OCI-M2 (cell line): ENCODE measurements around the gene FRMPD4.
"Not testable (repeated sequence)": the region's sequence is repeated elsewhere in the genome, so short reads cannot be mapped to it uniquely, and the experiment has no call there.

Experiments
- DNase-seq: peaks from one replicate; lab custom pipeline; 2025; ENCODE audit not compliant: unreplicated experiment; lab: John Stamatoyannopoulos, UW

FRMPD4 gene

DNA sequence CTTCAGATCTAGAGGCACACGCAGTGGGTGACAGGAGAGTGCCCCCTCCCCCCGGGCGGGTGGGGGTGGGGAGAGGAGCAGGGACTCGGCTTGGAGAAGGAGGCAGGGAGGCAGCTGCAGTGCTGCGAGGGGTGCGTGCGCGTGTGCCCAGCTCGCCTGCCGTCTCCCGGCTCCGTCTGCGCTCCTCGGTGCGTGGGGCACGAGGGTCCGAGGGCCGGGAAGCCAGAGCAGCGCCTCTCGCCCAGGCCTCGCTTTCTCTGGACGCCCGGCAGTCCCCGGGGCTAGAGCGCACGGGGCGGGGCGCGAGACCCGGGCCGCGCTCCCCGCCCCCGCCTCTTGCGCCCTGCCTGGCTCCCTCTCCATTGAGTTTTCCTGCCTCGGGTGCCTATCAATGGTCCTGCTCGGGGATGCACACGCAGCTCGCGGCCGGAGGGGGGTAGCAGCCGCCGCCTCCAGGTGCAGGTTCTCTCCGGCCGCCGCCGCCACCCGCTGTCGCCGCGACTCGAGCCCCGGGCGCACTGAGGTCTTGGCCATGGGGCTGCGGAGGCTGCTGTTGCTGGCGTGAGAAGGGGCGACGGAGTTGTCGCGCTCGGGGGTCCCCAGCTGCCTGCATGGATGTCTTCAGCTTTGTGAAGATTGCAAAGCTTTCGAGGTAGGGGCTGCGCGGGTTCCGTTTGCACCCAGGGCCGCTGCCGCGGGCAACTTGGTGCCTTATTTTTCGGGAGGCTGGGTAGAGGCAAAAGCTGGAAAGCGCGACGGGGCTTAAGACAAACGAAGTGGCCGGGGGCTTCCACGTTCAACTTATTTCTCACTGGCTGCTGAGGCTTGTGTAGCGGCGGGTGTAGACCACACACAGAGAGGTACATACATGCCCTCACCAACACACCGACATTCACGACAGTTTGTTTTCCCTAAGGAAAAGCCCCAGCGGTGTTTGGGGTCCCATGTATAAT, at the start of gene FRMPD4:
TSS of gene FRMPD4 (plus strand) at position 113 of the 953 bp plus-strand sequence. CDS start at position 612, 499 bp downstream.
- DNase-seq: no peak

DNA sequence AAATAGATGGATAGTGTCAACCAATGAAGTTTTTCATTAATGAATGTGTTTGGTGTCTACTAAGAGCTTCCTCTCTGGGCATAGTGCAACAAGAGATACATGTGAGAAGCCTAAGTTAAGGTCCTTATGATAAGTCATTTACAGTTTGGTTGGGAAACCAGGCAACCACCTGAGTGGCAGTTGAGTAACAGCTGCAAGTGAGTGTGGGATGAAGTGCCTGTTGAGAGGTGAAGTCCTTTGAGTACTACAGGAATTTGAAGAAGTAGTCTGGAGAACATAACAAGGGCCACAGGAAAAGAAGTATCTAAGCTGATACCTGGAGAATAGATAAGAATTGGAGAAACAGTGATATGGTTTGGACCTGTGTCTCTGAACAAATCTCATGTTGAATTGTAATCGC, 48.5 kb upstream of the FRMPD4 start:
- no peak for DNase-seq

DNA sequence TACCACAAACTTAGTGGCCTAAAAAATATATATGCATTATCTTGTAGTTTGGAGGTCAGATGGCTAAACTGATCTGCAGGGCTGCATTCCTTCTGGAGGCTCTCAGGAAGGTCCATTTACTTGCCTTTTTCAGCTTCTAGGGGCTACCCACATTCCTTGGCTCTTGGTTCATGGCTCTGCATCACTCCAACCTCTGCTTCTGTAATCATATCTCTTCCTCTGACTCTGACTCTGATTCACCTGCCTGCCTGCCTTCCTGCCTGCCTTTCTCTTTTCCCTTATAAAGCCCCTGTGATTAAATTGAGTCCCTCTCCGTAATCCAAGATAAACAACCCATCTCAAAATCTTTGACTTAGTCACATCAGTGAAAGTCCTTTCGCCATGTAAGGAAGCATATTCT, 25.0 kb upstream of the FRMPD4 start:
- no peak for DNase-seq

DNA sequence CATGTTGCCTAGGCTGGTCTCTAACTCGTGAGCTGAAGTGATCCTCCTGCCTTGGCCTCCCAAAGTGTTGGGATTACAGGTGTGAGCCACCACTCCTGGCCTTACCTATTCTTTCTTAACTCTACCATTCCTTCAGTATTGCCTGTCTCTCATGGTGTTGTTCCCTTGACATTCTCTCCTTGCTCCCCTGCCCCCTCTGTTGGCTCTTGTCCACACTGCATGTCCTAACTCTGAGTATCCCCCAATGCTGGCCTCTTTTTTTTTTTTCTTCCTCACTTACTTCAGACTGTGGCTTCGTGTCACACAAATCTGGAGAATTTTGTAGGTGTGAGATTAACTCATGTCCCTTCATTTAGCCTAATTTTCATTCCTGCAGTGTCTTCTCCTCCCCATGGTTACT, 22.9 kb upstream of the FRMPD4 start:
- no peak for DNase-seq

DNA sequence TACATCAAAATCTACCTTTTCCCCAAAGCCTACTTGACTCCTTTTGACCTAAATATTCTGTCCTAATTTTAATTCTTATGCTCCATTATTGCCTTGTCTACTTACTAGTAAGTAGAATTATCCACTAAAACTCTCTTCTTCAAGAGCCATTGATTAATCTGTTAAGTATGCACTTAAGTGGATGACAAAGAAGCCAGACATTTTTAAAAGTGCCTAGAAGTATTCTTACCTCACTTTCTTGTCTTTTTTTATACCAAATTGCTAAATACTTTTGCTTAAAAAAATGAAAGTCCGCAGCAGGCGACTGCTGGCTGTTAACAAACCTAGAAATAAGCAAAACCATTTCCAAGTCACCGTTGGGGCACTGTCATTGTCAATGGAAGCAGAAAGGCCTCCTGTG, 20.1 kb upstream of the FRMPD4 start:
- no peak for DNase-seq

DNA sequence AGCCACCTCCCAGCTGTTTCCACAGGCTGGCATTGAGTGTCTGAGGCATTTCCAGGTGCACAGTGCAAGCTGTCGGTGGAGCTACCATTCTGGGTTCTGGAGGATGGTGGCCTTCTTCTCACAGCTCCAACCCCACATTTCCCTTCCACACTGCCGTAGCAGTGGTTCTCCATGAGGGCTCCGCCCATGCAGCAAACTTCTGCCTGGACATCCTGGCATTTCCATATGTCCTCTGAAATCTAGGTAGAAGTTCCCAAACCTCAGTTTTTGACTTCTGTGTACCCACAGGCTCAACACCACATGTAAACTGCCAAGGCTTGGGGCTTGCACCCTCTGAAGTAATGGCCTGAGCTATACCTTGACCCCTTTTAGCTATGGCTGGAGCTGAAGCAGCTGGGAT, 10.3 kb upstream of the FRMPD4 start:
- DNase-seq: no peak

DNA sequence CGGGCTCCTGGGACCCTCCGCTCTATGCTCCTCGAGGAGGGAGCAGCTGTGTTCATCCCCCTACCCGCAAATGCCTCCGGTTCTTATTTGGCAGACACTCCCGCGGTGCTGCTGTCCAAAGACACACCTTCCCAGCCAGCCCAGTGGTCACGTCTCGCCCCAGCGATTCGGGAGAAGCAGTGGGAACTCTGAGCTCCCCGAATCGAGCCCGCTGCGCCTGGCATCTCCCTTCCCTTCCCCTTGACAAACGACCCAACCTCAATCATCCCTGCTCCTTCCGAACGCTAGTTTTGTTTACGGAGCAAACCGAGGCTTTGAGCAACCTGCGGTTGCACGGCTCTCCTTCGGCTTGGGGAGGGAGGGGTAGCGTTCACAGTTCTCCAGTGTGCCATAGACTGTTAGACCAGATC, 317 bp upstream of the FRMPD4 start:
- DNase-seq: no peak

DNA sequence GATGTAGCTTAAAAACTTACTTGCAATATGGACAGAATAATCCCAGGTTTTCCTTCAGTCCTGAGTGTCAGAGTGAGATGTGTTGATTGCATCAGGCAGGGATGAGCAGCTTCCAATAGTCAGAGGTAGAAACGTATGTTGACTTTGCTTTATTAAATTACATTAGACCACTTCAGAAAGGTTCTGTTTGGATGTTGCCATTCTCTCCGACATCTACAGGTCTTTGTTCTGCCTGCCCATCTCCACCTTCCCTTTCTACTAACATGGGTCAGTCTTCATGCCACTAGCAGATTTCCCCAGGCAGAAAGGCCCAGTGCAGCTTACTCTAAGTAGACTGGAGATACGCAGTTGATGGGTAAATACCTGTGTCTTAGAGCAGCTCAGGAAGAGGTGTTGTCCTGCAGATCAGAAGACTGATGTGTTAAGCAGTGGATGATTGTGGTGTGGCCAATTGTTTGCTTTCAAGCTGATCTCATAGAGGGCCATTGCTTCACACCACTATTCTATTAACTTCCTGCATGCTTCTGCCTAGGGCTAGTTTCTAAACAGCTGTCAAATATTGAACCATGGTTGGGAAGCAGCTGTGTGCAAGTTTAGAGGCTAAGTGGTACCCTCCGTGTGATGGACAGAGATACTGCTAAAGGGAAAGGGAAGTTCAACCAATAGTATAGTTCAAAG, 1.8 kb downstream of the FRMPD4 start:
- no peak for DNase-seq

DNA sequence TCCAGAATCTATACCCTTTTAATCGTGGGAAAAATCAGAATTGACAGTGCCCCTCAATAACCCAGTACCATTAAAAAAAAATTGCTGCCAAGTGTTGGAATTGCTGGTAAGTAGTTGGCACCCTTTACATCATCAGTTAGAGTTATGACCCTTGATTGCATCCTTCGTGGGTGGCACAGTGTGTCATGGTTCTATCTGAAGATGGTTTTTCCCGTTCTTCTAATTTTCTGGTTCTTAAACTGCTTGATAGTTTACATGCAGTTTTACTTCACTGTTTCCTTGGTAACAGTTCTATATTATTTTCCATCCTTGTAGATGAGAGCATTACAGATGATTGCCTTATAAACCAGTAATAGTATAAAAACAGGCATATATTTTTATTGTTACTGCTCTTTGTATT, 3.2 kb downstream of the FRMPD4 start:
- DNase-seq: no peak

DNA sequence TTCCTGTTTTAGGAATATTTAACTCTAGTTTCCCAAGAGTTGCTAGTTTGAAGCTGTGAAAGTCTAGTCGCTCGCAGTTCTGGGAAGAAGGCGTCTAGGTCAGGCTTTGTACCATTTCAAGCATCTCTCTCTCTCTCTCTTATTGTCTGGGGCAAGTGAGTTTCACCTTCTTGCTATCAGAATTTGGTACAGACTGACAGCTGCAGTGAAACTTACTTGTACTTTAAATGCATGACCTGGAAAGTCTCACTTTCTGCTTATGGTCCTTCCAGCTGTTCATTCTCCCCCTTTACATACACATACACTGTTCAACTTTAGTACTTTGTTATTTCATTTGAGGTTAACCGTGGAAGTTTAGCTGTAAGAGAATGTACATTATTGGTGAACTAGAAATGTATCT, 4.4 kb downstream of the FRMPD4 start:
- DNase-seq: no peak

DNA sequence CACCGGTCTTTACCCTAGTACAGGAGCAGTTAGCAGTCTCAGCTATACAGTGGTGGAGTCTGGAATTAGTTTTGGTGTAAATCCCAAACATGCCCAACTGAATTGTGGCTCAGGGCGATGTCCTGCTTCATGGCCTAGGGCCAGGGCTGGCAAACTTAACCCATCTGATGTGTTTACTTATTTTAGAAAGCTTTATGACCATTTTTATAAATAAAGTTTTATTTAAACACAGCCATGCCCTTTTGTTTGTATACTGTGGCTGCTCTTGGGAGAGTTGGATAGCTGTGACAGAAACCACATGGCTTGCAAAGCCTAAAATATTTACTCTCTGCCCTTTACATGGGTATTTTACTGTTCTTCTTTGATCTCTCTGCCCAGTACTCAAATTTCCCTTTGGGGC, 7.1 kb downstream of the FRMPD4 start:
- DNase-seq: no peak

DNA sequence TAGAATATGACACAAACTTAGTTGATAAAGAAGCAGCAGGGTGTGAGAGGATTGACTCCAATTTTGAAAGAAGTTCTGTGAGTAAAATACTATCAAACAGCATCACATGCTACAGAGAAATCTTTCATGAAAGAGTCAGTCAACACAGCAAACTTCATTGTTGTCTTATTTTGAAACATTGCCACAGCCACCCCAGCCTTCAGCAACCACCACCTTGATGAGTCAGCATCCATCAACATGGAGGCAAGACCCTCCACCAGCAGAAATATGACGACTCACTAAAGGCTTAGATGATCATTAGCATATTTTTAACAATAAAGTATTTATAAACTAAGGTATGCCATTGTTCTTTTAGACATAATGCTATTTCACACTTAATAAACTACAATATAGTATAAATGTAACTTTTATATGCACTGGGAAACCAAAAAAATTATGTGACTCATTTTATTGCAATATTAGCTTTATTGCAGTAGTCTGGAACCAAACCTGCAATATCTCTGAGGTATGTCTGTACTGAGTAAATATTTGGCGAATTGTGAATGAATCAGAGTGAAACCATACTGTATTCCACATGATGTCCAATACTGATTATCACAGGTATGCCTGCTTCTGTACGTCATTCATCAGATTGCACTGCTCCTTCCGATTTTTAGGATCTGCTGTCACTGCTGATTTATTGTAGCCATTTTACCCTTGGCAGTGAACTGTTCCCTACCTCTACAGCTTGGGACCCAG, 11.6 kb downstream of the FRMPD4 start:
- no peak for DNase-seq

DNA sequence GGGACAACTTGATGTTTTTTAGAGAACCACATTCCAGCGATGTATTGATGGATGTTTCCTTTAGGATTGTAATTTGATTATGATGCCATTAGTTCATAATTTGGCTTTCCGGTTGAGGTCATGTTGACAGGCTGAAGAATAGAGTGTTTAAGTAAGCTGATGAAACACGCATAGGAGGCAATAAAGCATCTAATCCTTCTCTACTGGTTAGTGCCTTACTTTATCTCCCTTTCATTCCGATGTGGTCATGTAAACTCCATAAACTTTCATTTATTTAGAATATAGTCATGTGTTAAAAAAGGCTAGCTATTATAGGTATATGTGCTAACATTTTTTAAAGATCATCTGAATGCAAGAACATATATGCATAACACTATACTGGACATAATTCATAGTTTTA, 15.0 kb downstream of the FRMPD4 start:
- DNase-seq: no peak

DNA sequence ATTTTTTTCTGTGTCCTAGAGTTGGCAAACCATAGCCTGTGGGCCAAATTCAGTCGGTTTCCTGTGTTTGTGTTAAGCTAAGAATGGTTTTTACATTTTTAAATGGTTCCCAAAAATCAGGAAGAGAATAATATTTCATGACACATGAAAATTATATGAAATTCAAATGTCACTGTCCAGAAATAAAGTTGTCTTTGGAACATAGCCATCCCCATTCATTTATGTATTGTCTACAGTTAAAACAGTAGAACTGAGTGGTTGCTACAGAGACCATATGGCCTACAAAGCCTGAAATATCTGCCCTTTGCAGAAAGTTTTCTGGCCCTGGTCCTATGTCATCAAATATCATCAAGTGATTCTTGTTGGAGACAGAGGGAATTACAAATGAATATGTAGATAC, 15.5 kb downstream of the FRMPD4 start:
- DNase-seq: no peak

DNA sequence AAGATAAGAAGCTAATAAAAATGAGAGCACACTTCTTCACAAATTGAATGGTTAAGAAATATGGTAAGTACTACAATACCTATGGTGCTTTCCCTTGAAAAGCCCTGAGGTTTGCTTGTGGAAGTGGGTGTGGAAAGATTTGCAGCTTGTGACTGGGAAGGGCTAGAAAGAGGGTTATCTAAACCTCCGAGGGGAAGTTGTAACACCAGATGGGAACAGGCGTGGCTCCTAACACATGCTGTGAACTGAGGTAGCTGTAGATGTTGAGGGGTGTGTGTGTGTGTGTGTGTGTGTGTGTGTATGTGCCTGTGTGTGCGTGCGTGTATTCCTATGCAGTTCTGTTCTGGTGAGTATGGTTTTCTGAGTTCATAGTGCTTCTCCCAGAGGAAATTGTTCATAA, 21.5 kb downstream of the FRMPD4 start:
- no peak for DNase-seq

DNA sequence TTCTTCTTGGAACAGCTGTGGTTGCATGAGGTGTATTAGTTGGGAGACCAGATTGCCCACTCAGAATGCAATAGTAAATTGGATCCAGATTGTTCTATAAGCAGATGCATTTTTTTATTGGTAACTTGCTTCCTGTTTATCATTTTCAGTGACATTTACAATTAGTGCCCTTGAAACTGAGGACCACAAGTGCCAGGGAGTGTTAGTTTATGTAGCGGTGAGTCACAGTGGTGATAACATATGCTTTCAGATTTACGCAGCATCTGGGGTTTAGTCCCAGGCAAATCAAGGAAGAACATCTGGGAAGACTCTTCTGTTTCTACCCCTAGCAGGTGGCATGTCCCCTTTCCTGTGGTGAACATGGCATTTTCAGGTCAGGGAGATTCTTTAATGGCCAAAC, 24.1 kb downstream of the FRMPD4 start:
- DNase-seq: no peak

DNA sequence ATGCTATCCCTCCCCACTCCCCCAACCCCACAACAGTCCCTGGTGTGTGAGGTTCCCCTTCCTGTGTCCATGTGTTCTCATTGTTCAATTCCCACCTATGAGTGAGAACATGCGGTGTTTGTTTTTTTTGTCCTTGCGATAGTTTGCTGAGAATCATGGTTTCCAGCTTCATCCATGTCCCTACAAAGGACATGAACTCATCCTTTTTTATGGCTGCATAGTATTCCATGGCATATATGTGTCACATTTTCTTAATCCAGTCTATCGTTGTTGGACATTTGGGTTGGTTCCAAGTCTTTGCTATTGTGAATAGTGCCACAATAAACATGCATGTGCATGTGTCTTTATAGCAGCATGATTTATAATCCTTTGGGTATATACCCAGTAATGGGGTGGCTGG, 25.9 kb downstream of the FRMPD4 start:
- DNase-seq: not testable (repeated sequence)

DNA sequence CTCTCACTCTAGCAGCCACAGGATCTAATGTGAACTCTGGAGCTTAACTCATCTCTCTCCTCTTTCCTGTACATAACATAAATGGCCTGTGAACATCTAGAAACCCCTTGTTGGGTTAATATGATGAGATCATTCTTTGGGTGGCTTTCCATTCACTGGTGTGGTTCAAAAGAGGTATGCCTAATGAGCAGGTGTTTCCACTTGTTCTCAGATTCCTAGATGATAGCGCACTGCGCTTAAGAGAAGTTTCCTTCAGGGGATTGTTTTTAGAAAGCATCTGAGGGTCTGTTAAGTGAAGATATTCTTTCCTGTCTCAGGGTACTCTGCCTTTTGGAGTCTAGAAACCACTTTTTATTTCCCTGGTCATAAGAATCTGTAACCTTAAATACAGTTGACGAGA, 32.5 kb downstream of the FRMPD4 start:
- no peak for DNase-seq

DNA sequence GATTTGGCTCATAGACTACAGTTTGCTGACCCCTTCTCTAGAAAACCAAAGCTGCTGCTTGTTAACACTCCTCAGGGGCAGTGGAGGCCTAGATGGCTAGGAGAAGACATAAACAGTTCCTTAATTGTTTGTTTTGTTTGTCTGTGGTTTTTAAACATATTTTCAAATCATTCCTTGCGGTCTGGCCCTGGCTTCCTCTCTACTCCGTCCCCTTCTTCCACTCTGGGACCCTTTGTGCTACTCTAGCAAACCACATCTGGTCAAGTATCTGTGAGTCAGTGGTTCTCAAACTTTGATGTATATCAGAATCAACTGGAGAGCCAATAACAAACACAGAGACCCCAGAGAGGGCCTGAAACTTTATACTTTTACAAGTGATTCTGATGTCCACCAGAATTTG, 36.1 kb downstream of the FRMPD4 start:
- no peak for DNase-seq

DNA sequence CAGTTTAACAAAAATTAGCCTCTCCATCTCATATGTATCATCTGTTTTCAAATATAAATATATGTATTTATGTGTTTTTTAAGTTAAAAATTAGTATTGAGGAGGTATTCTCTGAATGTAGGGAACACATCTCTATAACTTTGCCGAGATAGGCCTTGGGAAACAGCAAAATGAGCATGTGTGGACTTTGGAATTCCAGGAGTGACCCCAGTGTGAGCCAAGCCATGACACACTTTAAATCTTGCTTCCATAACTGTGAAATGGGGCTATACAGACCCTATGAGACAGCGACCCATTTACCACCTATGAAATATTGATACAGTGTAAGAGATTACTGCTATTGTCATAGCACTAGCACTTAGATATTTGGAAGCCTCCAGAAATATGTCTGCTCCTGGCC, 58.8 kb downstream of the FRMPD4 start:
- no peak for DNase-seq

DNA sequence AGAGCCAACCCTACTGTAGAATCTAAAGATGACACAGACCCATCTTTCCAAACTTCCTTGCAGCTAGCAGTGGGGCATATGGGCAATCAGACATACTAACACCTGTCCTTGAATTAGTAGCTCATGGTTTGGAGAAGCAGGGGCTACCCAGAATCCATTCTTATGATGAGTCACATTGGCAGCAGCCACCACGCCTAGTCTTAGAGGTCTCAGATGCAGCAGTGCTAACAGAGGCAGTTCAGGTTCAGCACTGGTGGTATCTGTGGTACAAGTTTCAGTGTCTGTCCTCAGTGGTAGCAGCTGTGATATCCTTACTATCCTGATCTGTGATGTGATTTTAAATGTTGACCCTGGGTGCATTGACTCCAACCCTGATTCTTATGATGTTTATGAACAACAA, 68.1 kb downstream of the FRMPD4 start:
- DNase-seq: no peak
